ENCODE data around the gene EN2. TPM values are rescaled to one million over a fixed set of nuclear protein-coding genes. Genes with fewer than 3 reads are reported as not detected.

Gene EN2
- total RNA-seq, 1 experiment from 2014 or later = 0.07 TPM

DNA sequence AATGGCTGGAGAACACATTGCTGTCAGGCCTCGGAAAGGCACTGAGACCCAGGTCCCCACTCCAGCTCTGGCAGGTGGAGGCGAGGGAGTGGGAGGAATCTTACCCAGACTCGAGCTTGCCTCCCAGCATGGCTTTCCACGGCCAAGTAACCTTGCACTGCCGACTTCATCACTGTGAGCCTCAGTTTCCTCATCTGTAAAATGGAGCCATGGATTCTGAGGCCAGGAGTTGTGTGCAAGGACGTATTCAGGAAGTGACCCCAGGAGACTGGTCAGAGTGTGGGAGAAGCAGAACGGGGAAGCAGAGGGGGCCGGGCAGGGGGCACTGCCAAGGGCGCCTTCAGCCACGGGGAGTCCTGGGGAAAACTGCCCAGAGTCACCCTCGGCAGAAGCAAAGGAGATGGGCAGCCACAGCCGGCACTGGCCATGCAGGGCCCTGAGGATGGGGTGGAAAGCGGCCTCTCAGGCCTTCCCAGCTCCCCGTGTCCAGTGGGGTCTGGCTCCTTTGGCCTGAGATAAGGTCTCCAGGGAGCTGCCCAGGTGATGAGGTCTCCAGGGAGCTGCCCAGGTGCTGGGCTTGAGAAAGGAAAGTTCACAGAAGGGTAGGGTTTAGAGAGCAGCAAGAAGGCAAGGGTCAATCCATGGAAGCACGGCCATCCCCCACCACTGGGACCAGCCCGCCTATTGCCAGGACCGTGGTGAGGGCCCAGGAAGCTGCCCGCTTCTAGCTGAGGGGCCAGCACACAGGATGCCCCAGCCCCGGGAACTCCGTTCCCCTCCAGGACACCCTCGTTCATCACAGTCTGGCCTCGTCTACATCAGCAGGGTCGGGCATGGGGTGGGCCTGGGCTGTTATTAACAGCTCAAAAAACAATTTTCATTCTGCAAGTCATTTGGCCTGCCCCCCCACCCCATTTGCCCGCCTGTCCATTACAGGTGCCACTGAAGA lies 34.3 kb upstream of the EN2 start:
- H3K27me3 Mint-ChIP-seq (ENCODE audit: low read depth) = peaks cover 78% of the 10 kb centered on the region
- H3K23ac ChIP-seq (ENCODE audit: insufficient read length, low read depth, low read length) = no peak overlapping the region
- no peaks in the 10 kb centered on the region for H3K23me2 ChIP-seq (ENCODE audit: insufficient read length, low read depth, low read length, poor library complexity, severe bottlenecking)
- no peak overlapping the region for H3K56ac ChIP-seq (ENCODE audit: insufficient read length, low read depth, low read length)
- WGBS (ENCODE audit: extremely low coverage, insufficient read length, low lambda C conversion rate) = no CpG with 5 or more reads among the region's 24 CpGs
- H3K27ac Mint-ChIP-seq = no peak overlapping the region
- H3K27me3 ChIP-seq (ENCODE audit: insufficient read depth, low read length) = no peaks in the 10 kb centered on the region
- no peak overlapping the region for H4K5ac ChIP-seq (ENCODE audit: insufficient read length, low read depth, low read length)
- no peak overlapping the region for H2BK120ac ChIP-seq (ENCODE audit: low read depth, low read length, poor library complexity, severe bottlenecking)
- H3K4me2 ChIP-seq (ENCODE audit: insufficient read depth, insufficient read length, low read length) = no peak overlapping the region
- H2BK15ac ChIP-seq (ENCODE audit: low read depth, low read length) = no peak overlapping the region
- TF ChIP-seq, protein P1, sequence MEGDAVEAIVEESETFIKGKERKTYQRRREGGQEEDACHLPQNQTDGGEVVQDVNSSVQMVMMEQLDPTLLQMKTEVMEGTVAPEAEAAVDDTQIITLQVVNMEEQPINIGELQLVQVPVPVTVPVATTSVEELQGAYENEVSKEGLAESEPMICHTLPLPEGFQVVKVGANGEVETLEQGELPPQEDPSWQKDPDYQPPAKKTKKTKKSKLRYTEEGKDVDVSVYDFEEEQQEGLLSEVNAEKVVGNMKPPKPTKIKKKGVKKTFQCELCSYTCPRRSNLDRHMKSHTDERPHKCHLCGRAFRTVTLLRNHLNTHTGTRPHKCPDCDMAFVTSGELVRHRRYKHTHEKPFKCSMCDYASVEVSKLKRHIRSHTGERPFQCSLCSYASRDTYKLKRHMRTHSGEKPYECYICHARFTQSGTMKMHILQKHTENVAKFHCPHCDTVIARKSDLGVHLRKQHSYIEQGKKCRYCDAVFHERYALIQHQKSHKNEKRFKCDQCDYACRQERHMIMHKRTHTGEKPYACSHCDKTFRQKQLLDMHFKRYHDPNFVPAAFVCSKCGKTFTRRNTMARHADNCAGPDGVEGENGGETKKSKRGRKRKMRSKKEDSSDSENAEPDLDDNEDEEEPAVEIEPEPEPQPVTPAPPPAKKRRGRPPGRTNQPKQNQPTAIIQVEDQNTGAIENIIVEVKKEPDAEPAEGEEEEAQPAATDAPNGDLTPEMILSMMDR (conservative IDR thresholded peaks at IDR 0.05) = no peak
- no peak overlapping the region for H3K27ac ChIP-seq (ENCODE audit: insufficient read length, low read depth, low read length)
- no peak overlapping the region for H3K4ac ChIP-seq (ENCODE audit: low read depth, low read length)
- H4K91ac ChIP-seq (ENCODE audit: insufficient read length, low read depth, low read length) = no peak overlapping the region
- H3K9ac ChIP-seq (ENCODE audit: extremely low read depth, insufficient read length, low read length) = no peak overlapping the region
- H4K20me1 ChIP-seq (ENCODE audit: control insufficient read depth, insufficient read depth, insufficient read length) = no peaks in the 10 kb centered on the region
- no peak for DNase-seq
- H3K4me3 Mint-ChIP-seq = no peak overlapping the region
- no peaks in the 10 kb centered on the region for H3K79me1 ChIP-seq (ENCODE audit: insufficient read depth, low read depth, low read length, poor library complexity, severe bottlenecking)
- no peak overlapping the region for H2BK5ac ChIP-seq (ENCODE audit: insufficient read length, low read length)
- no peak overlapping the region for H2BK12ac ChIP-seq (ENCODE audit: insufficient read length, low read depth, low read length)
- H2BK20ac ChIP-seq (ENCODE audit: low read depth, low read length, poor library complexity, severe bottlenecking) = no peak overlapping the region
- no peak overlapping the region for H2AK5ac ChIP-seq (ENCODE audit: insufficient read length, low read length)
- peaks cover 0 to 3% of the 10 kb centered on the region in 2 experiments; a peak in 2 of 4 replicates for H3K4me1 Mint-ChIP-seq
- no peak overlapping the region for H4K8ac ChIP-seq (replicated peaks; ENCODE audit: insufficient read length, low read depth, low read length)
- H3K4me1 ChIP-seq (ENCODE audit: insufficient read depth, low read length) = no peaks in the 10 kb centered on the region
- H3K9me3 Mint-ChIP-seq = peaks cover 0 to 2% of the 10 kb centered on the region in 2 experiments; a peak in 2 of 5 replicates
- H3T11ph ChIP-seq (ENCODE audit: low read length) = no peak overlapping the region
- no peaks in the 10 kb centered on the region for H3K9me3 ChIP-seq (ENCODE audit: control insufficient read depth, low read depth, low read length)
- H3K14ac ChIP-seq (ENCODE audit: insufficient read depth, low read length) = no peak overlapping the region; the same call in 1 of the 2 replicates
- H3K79me2 ChIP-seq (ENCODE audit: insufficient read depth, low read length) = no peaks in the 10 kb centered on the region
- H2AFZ ChIP-seq (ENCODE audit: low read length) = no peak overlapping the region
- H3K18ac ChIP-seq (ENCODE audit: insufficient read length, low read depth, low read length) = no peak overlapping the region
- H3K36me3 Mint-ChIP-seq (ENCODE audit: insufficient read depth in 1 of 3, low read depth in 3 of 3) = no peaks in the 10 kb centered on the region
